NCI-H526 treated with DMSO at 0.1 percent for 48 hours (cell line): ENCODE data around the gene SLC15A4.
"Not testable (repeated sequence)": the region's sequence is repeated elsewhere in the genome, so short reads cannot be mapped to it uniquely, and the experiment has no call there.

Experiments
- DNase-seq: peaks from one replicate; lab custom pipeline; 2025; lab: John Stamatoyannopoulos, UW

SLC15A4 gene

GRCh38 chr12:128814411-128815261 is 9.1 kb downstream of the SLC15A4 start:
- DNase-seq: no peak

DNA sequence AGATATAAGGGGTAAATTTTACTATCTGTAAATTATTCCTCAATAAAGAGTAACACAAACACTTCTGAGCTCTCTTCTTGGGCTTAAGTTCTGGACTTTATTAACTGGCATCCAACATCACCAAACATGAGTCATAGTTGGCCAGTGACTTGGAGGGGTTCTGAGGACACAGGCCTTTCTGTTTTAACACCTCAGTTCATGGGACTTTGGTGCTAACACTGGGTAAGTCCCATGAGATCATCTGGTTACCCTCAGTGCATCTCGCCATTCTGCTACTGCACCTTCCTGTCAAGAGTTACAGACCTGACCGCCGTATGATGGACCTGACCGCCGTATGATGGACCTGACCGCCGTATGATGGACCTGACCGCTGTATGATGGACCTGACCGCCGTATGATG is 9.9 kb downstream of the SLC15A4 start:
- DNase-seq: no peak

DNA sequence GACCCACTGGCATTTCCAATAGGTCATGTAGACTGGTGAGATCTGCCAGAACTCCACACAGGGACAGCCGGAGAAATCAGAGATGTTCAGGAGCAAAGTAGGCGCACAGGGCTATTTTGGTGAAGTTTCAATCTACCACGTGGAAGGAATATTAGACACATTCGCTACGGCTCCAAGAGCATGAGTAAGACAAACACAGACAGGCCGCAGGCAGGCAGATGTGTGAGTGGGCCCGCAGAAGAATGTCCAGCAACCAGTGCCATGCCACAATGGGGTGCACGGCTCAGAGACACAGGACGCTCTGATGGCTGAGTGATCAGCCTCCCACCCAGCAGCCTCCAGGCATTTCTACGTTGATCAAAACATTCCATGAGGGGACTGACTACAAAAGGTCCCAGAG is 10.4 kb downstream of the SLC15A4 start:
- DNase-seq: no peak

DNA sequence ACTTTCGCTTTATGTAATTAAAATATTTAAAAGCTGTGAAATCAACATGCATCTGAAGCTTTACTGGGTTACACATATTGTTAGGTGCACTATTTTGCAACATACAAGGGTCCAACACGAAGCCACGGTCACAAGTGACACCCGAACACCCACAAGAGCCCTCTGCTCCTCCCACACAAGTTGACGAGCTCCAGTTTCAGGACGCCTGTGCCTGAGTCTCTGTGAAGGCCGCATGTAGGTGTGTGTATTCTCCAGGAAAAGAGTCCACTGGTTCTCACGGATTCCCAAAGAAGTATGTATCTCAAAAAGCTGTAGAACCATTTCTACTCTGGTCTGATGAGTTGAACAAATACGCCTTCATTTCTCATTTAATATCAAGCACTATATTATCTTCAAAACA is 12.0 kb downstream of the SLC15A4 start:
- no peak for DNase-seq

DNA sequence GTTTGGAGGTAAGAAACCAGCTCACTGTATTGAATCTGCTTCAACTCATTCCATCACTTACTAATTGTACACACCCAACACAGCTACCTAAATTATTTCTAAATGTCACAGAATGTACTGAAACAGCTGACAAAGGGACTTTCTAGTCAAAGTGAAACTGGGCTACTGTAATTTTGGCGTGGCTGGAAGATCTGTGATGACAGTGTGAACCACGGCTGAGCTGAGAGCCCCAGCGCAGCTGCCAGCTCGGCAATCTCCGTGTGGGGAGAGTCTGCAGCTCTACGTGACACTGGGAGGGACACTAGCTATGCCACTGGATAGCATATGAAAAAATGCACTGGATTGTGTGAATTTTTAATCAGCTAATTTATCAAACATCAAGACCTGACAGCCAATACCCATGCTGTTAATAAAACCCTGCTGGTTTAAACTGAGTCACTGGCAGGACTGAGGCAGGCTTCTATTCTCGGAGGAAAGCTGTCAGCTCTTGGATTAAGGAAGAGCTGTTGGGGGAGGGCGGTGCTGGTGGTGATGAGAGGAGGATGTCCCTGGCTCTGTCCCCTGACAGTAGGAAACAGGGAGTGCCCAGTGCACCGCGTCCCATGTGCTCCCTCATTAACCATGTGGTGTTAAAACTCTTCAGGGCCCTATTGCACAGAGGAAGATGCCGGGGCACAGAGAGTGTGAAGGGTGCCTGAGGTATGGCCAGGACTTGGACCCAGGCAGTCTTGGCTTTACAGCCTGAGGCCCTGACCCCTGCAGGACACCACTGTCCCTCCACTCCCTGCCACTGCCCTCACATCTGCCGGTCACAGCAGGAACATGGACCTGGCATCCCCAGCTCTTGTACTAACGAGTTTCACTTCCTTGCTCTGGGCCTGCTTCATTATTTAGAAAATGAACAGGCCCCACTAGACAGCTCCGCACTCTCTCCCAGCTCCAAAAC is 13.3 kb downstream of the SLC15A4 start:
- no peak for DNase-seq

GRCh38 chr12:128808651-128809050 is 15.1 kb downstream of the SLC15A4 start:
- no peak for DNase-seq

DNA sequence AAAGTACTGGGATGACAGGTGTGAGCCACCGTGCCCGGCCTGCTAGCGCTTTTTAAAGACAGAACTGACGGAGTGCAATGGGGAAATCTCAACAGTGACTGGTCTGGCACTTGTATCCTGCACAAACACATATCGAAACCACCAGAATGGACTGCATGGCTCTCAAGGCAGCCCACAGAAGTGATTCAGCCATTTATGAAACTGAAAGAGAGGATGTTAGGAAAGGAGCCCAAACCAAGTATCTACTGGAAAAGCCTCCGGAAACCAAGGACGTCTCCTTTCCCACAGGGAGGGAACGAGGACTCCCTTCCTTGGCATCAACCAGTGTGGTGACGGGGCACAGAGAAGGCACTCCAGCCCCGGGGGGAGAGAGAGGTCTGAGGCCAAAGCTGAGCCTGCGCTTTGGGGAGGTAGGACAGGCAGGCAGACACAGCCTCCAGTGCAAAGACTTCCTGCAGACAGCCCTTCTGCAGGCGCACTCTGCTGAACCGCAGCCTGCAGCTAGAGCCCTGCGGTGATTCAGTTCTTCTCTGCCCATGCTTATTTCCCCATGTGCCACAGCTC is 16.5 kb downstream of the SLC15A4 start:
- no peak for DNase-seq

DNA sequence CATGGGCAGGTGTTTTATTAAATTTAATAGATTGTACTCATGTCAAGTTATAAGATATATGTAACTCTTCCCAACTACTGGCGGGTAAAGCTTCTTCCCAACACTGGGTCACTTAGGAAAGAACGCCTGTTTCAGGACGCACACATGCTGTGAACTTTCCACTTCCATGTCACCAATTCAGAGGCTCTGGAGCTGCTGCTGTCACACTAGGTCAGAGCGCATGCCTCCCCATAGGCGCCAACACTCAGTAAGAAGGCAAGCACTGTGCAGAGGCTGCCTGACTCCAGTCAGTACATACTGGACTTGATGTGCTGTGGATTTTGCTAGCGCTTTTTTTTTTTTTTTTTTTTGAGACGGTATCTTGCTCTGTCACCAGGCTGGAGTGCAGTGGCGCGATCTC is 17.2 kb downstream of the SLC15A4 start:
- DNase-seq: no peak

GRCh38 chr12:128805406-128805805 is 18.4 kb downstream of the SLC15A4 start:
- DNase-seq: not testable (repeated sequence)

- DNase-seq: no peak
Observed at GRCh38 chr12:128804762-128805161, 19.0 kb downstream of the SLC15A4 start.

GRCh38 chr12:128803788-128804187 is 20.0 kb downstream of the SLC15A4 start:
- no peak for DNase-seq

DNA sequence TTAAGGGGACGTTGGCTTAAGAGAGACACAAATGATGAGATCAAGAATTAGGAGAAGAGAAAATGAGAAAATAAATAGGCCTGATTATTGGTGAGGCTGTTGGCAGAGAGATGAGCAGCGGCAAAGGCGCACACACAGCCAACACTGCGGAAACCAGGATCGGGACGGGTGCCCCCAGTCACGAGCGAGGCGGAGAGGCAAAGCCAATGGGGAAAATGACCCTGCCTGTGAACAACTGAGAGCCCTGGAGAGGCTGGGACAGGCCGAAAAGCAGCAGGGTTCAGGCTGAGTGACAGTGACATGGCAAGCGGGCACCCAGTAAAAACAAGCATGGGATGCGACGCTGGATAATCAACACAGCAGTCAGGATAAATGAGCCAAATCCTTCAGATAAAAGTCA is 21.0 kb downstream of the SLC15A4 start:
- DNase-seq: no peak

DNA sequence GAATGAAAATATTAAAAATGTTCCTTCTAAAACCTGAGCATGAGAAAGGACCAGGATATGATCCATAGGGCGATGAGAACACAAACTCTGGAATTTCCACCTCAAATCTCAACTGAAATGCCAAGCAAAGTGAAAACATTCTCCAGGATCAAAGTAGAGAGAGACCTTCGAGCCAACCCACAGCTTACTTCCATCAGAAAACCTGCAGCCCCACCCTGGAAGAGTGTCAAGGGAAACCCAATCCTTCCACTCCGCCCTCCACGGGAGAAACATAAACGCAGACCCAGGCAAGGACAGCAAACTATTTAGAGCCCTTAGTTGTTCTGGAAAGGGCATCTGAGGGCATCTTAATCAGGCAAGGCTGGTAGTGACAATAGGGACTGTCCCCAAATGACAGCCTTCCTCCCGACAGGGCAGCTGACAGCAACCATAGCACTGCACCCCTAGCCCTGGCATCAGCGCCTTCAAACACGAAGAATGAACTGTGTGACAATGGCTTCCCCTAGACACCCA is 21.8 kb downstream of the SLC15A4 start:
- no peak for DNase-seq

DNA sequence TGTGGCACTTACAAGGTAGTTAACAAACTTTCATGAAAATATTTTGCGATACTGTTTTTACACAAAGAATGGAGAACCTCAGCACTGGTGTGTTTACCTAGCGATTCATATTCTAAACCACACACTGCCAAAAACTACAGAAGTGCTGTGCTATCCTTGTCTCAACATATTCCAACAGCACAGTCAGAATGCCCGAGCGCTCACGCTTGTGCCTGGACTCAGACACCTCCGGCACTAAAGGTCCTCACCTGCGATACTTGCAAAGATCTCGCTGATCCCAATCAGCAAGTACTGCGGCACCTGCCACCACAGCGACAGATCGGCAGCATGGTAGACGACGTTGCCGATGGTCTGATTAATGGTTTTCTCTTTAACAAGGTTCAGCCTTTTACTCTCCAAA is 23.2 kb downstream of the SLC15A4 start:
- no peak for DNase-seq

DNA sequence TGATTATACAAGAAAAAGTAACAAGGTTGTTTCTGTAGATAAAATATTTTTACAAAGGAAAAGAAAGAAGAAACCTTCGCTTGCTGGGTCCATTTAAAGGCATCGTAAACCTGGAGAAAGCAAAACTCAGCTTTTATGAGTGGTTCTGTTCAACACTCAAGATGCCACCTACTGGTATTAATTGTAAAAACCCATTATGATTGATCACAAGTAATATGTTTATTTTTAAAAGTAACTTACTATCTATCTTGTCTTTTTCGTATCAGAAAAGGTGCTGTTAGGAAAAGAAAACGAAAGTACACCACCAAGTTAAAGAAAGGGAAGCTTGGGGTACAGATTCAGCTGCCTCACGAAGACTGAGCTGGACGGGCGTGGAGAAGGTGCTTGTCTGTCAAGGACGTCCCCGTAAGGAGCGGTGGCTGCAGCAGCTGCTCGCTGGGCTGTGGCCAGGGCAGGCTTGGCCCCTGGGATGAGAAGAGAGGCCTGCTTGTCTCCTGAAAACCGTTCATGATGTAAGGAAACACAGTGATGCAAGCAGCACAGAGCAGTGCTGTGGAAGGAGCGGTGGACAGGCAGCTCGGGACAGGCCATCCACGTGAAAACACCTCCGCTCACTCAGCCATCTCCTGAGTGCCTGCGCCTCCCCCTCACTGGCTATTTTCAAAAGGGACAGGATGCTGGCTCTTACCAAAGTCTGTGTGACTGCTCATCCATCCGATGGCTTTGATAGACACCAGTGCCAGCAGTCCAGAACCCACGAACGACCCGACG is 25.0 kb downstream of the SLC15A4 start:
- DNase-seq: no peak

DNA sequence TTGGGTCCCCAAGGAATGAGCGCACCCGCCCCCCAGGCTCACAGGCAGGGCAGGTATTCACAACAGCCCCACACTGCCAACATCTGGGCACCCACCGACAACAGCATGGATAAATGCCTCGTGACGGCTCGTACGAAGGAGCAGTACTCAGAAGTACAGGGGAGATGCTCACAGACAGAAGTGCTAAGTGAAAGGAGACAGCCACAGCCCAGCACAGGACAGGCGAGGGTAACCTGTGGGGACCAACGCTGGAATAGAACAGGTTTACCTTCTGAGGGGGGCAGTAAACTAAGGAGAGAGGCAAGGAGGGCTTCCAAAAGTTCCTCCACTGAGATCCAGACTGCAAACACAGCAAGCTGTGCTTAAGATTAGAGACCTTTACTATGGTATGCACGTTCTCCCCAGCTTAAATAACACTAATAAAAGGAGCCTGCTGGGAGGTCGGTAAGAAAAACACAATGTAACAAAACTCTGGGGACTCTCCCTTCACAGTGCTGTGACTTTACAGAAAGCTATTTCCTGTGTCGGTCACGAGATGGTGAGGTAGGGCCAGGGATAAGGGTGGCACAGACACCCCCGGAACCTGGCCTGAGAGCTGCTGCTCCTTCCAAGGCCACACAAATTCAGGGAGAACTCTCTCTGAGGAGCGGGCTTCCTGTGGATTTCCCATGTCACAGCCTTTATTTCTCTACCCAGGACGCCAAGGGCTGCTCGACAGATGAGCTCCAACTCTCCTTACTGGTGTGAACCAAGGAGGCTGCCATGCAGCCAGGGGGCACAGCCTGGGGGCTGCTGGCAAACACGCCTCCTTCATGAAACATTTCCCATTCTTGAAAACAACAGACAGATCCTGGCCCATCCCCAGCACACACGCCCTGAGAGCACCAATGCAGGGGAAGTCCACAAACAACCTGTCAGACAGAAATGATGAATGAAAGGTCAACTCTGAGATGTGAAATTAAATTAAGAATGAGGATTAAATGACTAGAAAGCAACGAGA is 26.3 kb downstream of the SLC15A4 start:
- no peak for DNase-seq

DNA sequence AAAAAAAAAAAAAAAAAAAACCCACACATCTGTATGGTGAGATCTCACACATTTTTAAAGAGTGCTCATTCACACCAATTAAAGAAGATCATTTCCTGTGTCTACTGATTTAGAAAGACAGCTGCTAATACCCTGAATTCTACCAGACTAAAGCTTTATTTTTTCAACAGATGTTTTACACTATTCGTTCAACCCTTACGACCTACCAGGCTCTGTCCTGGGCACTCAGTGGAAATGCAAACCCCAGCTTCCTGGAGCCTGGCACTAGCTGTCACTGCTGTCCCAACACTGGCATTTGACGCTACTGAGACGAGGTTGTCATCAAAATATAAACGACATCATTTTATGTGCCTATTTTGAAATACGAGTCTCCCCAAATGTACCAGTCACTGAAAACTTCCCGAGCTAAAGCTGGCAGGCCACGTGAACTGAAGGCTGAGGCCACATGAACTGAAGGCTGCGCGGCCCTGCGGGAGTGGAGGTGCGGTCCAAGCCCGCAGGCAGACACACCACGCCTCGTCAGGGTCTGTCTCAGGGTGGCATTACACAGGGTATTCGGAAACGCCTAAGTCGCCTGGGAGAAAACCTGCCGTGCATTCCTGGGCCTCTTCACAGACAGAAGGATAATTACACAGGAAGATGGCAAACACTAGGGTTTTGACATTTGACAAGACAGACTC is 27.2 kb downstream of the SLC15A4 start:
- no peak for DNase-seq

- DNase-seq: no peak
Observed at GRCh38 chr12:128795530-128796361, 28.0 kb downstream of the SLC15A4 start.
